Uterus (tissue), 2 donors: ENCODE data around the gene RMP24.

Experiments used
- POLR2A ChIP-seq, 2 donors: fragments of 450-650 bp; IDR thresholded peaks; one replicate each; pipeline ENCODE4 v1.6.1; 2016; ENCODE audit warnings: antibody characterized with exemption in 2 of 2, mild to moderate bottlenecking in 1 of 2, moderate library complexity in 1 of 2
- TF ChIP-seq, protein P1 (sequence below), 4 experiments: fragments of 200-600 bp in 2 of 4; fragments of 450-650 bp in 2 of 4; sonication (generic) in 2 of 4; IDR thresholded peaks; one replicate each; pipeline ENCODE4 v1.5.1; 2016 to 2019; ENCODE audit warnings: antibody characterized with exemption in 4 of 4, mild to moderate bottlenecking in 2 of 4, moderate library complexity in 1 of 4

DNA sequence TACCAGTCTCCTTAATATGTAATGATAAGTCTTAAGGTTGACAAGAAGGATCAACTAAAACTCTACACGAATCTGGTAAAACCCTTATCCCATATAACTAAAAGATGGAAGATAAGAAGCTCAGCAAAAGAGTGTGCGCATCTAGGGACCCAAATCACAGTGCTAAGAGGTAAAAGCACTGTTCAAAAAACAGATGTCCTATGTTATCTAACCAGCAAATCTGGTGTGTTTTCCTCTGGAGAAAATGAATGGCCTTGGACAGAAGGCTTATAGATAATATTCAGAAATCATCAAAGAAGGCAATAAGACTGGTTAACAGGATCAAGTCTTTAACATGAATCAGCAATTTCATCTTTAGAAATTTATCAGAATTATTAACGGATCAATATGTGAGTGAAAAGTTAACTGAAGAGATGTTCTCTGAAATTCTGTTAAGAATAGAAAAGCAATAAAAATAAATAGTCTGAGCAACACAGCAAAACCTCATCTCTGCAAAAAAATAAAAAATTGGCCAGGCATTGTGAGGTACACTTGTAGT, 47.8 kb downstream of the RMP24 start:
- TF ChIP-seq, protein P1, sequence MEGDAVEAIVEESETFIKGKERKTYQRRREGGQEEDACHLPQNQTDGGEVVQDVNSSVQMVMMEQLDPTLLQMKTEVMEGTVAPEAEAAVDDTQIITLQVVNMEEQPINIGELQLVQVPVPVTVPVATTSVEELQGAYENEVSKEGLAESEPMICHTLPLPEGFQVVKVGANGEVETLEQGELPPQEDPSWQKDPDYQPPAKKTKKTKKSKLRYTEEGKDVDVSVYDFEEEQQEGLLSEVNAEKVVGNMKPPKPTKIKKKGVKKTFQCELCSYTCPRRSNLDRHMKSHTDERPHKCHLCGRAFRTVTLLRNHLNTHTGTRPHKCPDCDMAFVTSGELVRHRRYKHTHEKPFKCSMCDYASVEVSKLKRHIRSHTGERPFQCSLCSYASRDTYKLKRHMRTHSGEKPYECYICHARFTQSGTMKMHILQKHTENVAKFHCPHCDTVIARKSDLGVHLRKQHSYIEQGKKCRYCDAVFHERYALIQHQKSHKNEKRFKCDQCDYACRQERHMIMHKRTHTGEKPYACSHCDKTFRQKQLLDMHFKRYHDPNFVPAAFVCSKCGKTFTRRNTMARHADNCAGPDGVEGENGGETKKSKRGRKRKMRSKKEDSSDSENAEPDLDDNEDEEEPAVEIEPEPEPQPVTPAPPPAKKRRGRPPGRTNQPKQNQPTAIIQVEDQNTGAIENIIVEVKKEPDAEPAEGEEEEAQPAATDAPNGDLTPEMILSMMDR (IDR thresholded peaks at IDR 0.05): no peak
- TF ChIP-seq POLR2A (IDR thresholded peaks at IDR 0.05): no peak
